ENCODE measurements around the gene CDKN2B-AS1.

CDKN2B-AS1 gene

GRCh38 chr9:21982861-21983560 lies 11.6 kb upstream of the CDKN2B-AS1 start:
- Histone ChIP-seq H3K36me3 (replicated peaks; ENCODE audit: low read depth, low read length) (no peaks in the 10 kb centered on the region), H3K9ac (ENCODE audit: low read length) (no peak overlapping the region), H3K27me3 (ENCODE audit: low read depth, low read length) (no peaks in the 10 kb centered on the region), H3K9me3 (ENCODE audit: insufficient read depth, low read length) (no peaks in the 10 kb centered on the region), H2AFZ (ENCODE audit: low read depth, low read length) (no peak overlapping the region), H3K4me3 (ENCODE audit: low read length) (no peak overlapping the region), H3K79me2 (ENCODE audit: low read length) (no peaks in the 10 kb centered on the region), H3K4me1 (ENCODE audit: low read length) (no peaks in the 10 kb centered on the region), H4K20me1 (ENCODE audit: insufficient read depth, low read length) (no peaks in the 10 kb centered on the region), H3K27ac (ENCODE audit: low read length) (no peak overlapping the region), H3K4me2 (ENCODE audit: low read length) (no peak overlapping the region)
- no peak for TF ChIP-seq EZH2phosphoT487 (IDR thresholded peaks at IDR 0.05; ENCODE audit: low read depth)
- TF ChIP-seq CTCF (IDR thresholded peaks at IDR 0.05; ENCODE audit: low read depth, low read length), result no peak

- Histone ChIP-seq H3K27me3 (ENCODE audit: low read depth, low read length) (no peaks in the 10 kb centered on the region), H3K36me3 (replicated peaks; ENCODE audit: low read depth, low read length) (no peaks in the 10 kb centered on the region), H3K9ac (ENCODE audit: low read length) (no peak overlapping the region), H3K4me3 (ENCODE audit: low read length) (no peak overlapping the region), H3K9me3 (ENCODE audit: insufficient read depth, low read length) (no peaks in the 10 kb centered on the region), H3K27ac (ENCODE audit: low read length) (no peak overlapping the region), H3K79me2 (ENCODE audit: low read length) (no peaks in the 10 kb centered on the region), H3K4me1 (ENCODE audit: low read length) (no peaks in the 10 kb centered on the region), H4K20me1 (ENCODE audit: insufficient read depth, low read length) (no peaks in the 10 kb centered on the region), H3K4me2 (ENCODE audit: low read length) (no peak overlapping the region), H2AFZ (ENCODE audit: low read depth, low read length) (no peak overlapping the region)
- TF ChIP-seq EZH2phosphoT487 (IDR thresholded peaks at IDR 0.05; ENCODE audit: low read depth), result no peak
- no peak for TF ChIP-seq CTCF (IDR thresholded peaks at IDR 0.05; ENCODE audit: low read depth, low read length)
These were observed 11.0 kb upstream of the CDKN2B-AS1 start for GRCh38 chr9:21983561-21983935.

GRCh38 chr9:21984101-21984500 lies 10.5 kb upstream of the CDKN2B-AS1 start:
- no peak overlapping the region for H3K27ac ChIP-seq (ENCODE audit: low read length)
- H3K4me3 ChIP-seq (ENCODE audit: low read length), result no peak overlapping the region
- H2AFZ ChIP-seq (ENCODE audit: low read depth, low read length), result no peak overlapping the region
- H3K27me3 ChIP-seq (ENCODE audit: low read depth, low read length), result no peaks in the 10 kb centered on the region
- H3K9ac ChIP-seq (ENCODE audit: low read length), result no peak overlapping the region
- H3K36me3 ChIP-seq (replicated peaks; ENCODE audit: low read depth, low read length), result no peaks in the 10 kb centered on the region
- no peaks in the 10 kb centered on the region for H3K9me3 ChIP-seq (ENCODE audit: insufficient read depth, low read length)
- no peaks in the 10 kb centered on the region for H4K20me1 ChIP-seq (ENCODE audit: insufficient read depth, low read length)
- H3K4me1 ChIP-seq (ENCODE audit: low read length), result no peaks in the 10 kb centered on the region
- TF ChIP-seq CTCF (IDR thresholded peaks at IDR 0.05; ENCODE audit: low read depth, low read length), result no peak
- TF ChIP-seq EZH2phosphoT487 (IDR thresholded peaks at IDR 0.05; ENCODE audit: low read depth), result no peak
- no peak overlapping the region for H3K4me2 ChIP-seq (ENCODE audit: low read length)
- H3K79me2 ChIP-seq (ENCODE audit: low read length), result no peaks in the 10 kb centered on the region

- H3K27ac ChIP-seq (ENCODE audit: low read length), result no peak overlapping the region
- H3K9ac ChIP-seq (ENCODE audit: low read length), result no peak overlapping the region
- H3K9me3 ChIP-seq (ENCODE audit: insufficient read depth, low read length), result no peaks in the 10 kb centered on the region
- no peaks in the 10 kb centered on the region for H3K4me1 ChIP-seq (ENCODE audit: low read length)
- H3K4me3 ChIP-seq (ENCODE audit: low read length), result no peak overlapping the region
- TF ChIP-seq EZH2phosphoT487 (IDR thresholded peaks at IDR 0.05; ENCODE audit: low read depth) (no peak), CTCF (IDR thresholded peaks at IDR 0.05; ENCODE audit: low read depth, low read length) (no peak)
- no peaks in the 10 kb centered on the region for H3K36me3 ChIP-seq (replicated peaks; ENCODE audit: low read depth, low read length)
- H2AFZ ChIP-seq (ENCODE audit: low read depth, low read length), result no peak overlapping the region
- H3K4me2 ChIP-seq (ENCODE audit: low read length), result no peak overlapping the region
- no peaks in the 10 kb centered on the region for H3K79me2 ChIP-seq (ENCODE audit: low read length)
- H3K27me3 ChIP-seq (ENCODE audit: low read depth, low read length), result no peaks in the 10 kb centered on the region
- H4K20me1 ChIP-seq (ENCODE audit: insufficient read depth, low read length), result no peaks in the 10 kb centered on the region
These were observed 8.5 kb upstream of the CDKN2B-AS1 start for GRCh38 chr9:21985964-21986667.
